OCI-LY1 (cell line): ENCODE data around the gene CYB561A3.

Experiments used
- CTCF ChIP-seq: fragments of 200-600 bp; sonication (generic), shearing (Covaris generic); IDR thresholded peaks from 2 replicates; pipeline ENCODE4 v1.5.1; 2017; ENCODE audit warnings: mild to moderate bottlenecking, antibody characterized with exemption, low read length, moderate library complexity, mixed read lengths
- EZH2 ChIP-seq: fragments of 200-600 bp; sonication (generic), shearing (Covaris generic); IDR thresholded peaks from 2 replicates; pipeline ENCODE4 v1.8.0; 2017; ENCODE audit warnings: borderline replicate concordance, mixed run types, mild to moderate bottlenecking, antibody characterized with exemption, low read length, moderate library complexity, mixed read lengths

DNA sequence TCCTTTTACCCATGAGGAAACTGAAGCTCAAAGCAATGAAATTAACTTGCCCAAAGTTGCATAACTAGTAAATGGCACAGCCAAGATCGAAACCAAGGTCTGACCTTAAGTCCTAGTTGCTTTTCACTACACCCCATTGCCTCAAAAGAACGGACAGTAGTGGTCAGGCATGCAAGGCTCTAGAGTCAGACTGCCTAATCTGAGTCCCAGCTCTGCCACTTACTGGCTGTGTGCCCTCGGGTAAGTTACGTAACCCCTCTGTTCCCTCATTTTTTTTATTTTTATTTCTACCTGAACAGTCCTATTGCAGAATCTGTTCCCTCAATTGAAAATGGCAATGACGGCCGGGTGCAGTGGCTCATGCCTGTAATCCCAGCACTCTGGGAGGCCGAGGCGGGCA lies 9.6 kb downstream of the CYB561A3 start:
- no peak for TF ChIP-seq CTCF
- TF ChIP-seq EZH2, result no peak
